GM11168 (cell line): ENCODE measurements around the gene MAN1C1.

Source experiments
- in situ Hi-C: fragments of 300-500 bp; cut with MboI; formaldehyde crosslinking; loops from one replicate; pipeline ENCODE4 v1.12.0; 2022; ENCODE audit warnings: low sequenced_read_pairs; ENCODE audit not compliant: unreplicated experiment

The MAN1C1 gene

GRCh38 chr1:25786887-25787759, 170.5 kb downstream of the MAN1C1 start:
- in situ Hi-C loops: no loop called here

DNA sequence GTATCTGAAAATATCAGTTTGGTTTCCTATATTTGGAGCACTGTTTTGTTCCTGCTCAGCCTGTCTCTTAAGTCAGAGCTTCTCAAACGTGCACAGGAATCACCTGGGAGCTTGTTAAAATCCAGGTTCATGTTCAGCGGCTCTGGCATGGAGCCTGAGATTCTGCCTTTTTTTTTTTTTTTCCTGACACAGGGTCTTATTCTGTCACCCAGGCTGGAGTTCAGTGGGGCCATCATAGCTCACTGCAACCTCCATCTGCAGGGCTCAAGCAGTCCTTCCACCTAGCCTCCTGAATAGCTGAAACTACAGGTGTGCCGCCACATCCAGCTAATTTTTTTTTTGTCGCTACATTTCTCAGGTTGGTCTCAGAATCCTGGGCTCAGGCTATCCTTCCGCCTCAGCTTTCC, 171.2 kb downstream of the MAN1C1 start:
- in situ Hi-C loops: no loop called here

DNA sequence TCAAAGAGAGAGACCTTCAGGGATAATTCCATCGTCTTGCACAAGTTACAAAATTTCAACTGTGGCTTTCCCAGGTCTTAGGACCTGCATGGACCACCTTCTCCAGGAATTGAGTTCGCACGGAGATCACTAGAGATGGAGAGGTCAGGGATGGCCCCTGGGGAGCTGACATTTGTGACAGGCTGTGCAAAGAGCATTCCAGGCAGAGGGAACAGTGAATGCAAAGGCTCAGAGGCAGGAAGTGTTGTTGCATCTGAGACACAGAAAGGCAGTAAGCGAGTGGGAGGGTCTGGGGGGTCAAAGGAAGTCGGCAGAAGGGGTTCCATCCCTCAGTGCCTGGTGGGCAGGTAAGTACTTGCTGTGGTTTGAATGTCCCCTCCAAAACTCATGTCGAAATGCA, 173.9 kb downstream of the MAN1C1 start:
- in situ Hi-C loops: no loop called here

- in situ Hi-C loops: no loop called here
Measured at GRCh38 chr1:25792115-25792514, 175.5 kb downstream of the MAN1C1 start.

DNA sequence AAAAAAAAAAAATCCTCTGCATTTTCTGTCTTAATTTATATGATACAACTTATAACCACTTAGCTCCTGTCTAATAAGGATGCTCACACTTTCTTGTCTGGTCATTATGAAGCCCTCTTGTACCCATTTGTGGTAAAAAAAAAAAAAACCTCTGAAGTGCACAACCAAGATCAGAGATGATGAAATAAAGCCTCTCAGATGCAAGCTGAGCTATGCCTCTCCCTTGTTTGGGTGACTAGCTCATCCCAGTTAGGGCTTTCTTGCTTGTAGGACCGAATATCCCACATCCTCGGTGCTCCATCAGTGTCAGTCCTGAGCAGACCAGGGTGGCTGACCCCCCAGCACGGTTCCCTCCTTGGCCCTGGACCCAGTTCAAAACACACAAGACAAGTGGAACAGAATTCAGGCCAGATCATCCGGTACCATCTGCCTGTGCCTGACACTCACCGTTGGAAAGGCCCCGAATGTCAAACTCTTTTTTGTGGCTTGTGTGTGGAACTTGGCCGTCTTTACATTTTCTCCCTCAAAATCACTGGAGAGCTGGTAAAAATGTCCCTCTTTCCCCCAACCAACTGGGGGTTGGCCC, 177.1 kb downstream of the MAN1C1 start:
- in situ Hi-C loops: no loop called here

- in situ Hi-C loops: no loop called here
Measured at GRCh38 chr1:25794325-25794724, 177.7 kb downstream of the MAN1C1 start.

DNA sequence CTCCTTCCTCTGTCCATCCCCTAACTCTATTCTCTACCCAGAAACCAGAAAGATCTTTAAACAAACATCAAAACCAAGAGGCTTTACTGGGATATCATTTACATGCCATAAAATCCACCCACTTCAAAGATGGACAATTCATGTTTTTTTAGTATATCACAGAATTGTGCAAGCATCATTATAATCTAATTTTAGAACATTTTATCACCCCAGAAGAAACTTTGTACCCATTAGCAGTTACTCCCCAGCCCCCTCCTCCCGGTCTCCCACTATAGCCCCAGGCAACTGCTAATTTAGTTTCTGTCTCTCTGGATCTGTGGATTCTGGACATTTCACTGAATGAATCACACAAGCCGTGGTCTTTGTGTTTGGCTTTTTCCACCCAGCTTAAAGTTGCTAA, 178.6 kb downstream of the MAN1C1 start:
- in situ Hi-C loops: no loop called here

DNA sequence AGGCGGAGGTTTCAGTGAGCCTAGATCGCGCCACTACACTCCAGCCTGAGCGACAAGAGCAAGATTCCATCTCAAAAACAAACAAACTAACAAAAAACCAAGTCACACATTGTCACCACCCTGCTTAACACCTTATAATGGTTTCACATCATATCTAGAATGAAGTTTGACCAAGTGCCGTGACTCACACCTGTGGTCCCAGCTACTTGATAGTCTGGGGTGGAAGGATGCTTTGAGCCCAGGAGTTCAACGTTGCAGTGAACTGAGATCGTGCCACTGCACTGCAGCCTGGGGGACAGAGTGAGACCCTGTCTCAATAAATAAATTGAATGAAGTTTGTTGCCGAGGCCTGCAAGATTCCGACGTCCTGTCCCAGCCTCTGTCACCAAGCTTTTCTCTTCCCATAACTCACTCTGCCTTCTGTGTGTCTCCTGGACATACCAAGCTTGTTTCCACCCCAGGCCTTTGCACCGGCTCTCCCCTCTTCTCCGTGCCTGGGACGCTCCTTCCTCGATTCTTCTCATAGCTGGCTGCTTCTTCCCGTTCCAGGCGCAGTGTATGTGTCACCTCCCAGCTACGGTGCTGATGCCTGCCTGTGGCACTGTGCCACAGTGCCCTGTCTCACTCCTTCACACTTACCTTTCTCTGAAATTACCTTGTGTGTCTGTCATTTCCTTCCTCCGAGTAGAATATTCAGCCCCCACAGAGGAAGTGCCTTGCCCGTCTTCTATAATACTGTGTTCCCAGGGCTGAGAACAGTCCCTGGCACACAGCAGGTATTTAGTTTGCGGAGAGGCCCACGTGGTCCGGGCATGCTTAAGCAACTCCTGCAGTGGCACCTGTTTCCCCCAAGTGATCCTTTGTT, 179.6 kb downstream of the MAN1C1 start:
- in situ Hi-C loops: no loop called here

- in situ Hi-C loops: no loop called here
Measured at GRCh38 chr1:25796811-25797458, 180.3 kb downstream of the MAN1C1 start.

DNA sequence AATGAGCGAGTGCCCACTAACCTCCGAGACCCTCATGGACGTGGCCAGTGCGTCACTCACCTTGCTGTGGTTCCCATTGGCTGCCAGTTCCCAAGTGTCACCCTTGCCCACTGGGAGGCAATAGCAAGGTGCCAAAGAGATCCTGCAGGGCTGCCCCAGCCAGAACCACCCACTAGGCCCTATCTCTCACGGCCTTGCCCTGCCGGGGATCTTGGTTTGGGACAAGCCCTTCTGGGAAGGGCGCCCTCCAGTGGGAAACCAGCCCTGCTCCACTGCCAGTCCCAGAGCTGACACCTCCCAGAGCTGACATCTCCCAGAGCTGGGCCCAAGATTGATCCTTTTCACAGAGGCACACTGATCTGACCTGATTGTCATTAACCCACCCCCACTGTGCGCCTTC, 181.3 kb downstream of the MAN1C1 start:
- in situ Hi-C loops: no loop called here

GRCh38 chr1:25798666-25799351, 182.2 kb downstream of the MAN1C1 start:
- in situ Hi-C loops: no loop called here

DNA sequence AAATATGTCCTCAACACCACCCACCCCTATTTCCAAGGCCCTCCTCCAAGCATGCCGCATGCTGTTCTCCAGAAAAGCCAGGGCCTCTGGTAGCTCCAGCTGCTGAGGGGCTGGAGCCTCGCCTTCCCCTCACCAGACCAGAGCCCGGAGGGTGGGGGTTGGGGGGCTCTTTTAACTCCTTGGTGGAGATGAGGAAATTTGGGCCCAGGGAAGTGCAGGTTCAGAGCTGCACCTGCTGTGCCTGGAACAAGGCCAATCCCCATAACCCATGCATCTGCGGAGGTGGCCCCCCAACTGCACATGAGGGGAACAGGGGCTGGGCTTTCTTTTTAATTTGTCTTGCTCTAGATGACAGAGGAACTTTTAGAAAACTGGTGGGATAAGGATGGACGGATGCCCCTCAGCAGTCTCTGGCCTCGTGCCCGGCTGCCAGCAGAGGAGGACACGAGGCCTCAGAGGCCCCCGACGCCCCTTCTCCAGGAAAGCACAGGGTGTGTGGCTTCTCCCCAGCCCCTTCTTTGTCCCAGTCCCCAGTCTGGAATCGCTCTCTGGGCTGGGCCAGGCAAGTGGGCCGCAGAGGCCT, 182.9 kb downstream of the MAN1C1 start:
- in situ Hi-C loops: no loop called here

- in situ Hi-C loops: loop anchor here (10.0 to 25.0 kb wide), 3 partner anchors 185 to 563 kb away; partner anchors contain the start of genes MAN1C1, RHCE, RSRP1 and SYF2
Measured at GRCh38 chr1:25799935-25800702, 183.5 kb downstream of the MAN1C1 start, which contains the start of gene SELENON. SELENON (plus strand) TSS chr1:25800193; CDS start chr1:25800231, 38 bp downstream.

GRCh38 chr1:25800703-25801377, 184.2 kb downstream of the MAN1C1 start:
- in situ Hi-C loops: loop anchor here (10.0 to 25.0 kb wide), 3 partner anchors 186 to 564 kb away; partner anchors contain the start of genes MAN1C1, RHCE, RSRP1 and SYF2

- in situ Hi-C loops: loop anchor here (10.0 to 25.0 kb wide), 3 partner anchors 188 to 566 kb away; partner anchors contain the start of genes MAN1C1, RHCE, RSRP1 and SYF2
Measured at GRCh38 chr1:25802915-25803314, 186.3 kb downstream of the MAN1C1 start.

GRCh38 chr1:25803368-25803767, 186.8 kb downstream of the MAN1C1 start:
- in situ Hi-C loops: loop anchor here (10.0 to 25.0 kb wide), 3 partner anchors 189 to 566 kb away; partner anchors contain the start of genes MAN1C1, RHCE, RSRP1 and SYF2

GRCh38 chr1:25804244-25804963, 187.8 kb downstream of the MAN1C1 start:
- in situ Hi-C loops: loop anchor here (10.0 to 25.0 kb wide), 3 partner anchors 190 to 567 kb away; partner anchors contain the start of genes MAN1C1, RHCE, RSRP1 and SYF2
